ENCODE data around the gene ZNF100.
"Not testable (repeated sequence)": the region's sequence is repeated elsewhere in the genome, so short reads cannot be mapped to it uniquely, and the experiment has no call there.

DNA sequence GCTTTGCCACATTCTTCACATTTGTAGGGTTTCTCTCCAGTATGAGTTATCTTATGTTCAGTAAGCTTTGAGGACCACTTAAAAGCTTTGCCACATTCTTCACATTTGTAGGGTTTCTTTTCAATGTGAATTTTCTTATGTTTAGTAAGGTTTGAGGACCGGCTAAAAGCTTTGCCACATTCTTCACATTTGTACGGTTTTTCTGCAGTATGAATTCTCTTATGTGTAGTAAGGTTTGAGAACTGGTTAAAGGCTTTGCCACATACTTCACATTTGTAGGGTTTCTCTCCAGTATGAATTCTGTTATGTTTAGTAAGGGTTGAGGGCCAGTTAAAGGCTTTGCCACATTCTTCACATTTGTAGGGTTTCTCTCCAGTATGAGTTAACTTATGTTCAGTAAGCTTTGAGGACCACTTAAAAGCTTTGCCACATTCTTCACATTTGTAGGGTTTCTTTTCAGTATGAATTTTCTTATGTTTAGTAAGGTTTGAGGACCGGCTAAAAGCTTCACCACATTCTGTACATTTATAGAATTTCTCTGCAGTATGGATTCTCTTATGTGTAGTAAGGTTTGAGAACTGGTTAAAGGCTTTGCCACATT lies 41.1 kb upstream of the ZNF100 start:
- TF ChIP-seq, protein P1, sequence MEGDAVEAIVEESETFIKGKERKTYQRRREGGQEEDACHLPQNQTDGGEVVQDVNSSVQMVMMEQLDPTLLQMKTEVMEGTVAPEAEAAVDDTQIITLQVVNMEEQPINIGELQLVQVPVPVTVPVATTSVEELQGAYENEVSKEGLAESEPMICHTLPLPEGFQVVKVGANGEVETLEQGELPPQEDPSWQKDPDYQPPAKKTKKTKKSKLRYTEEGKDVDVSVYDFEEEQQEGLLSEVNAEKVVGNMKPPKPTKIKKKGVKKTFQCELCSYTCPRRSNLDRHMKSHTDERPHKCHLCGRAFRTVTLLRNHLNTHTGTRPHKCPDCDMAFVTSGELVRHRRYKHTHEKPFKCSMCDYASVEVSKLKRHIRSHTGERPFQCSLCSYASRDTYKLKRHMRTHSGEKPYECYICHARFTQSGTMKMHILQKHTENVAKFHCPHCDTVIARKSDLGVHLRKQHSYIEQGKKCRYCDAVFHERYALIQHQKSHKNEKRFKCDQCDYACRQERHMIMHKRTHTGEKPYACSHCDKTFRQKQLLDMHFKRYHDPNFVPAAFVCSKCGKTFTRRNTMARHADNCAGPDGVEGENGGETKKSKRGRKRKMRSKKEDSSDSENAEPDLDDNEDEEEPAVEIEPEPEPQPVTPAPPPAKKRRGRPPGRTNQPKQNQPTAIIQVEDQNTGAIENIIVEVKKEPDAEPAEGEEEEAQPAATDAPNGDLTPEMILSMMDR (conservative IDR thresholded peaks at IDR 0.05 in 1 of 2, IDR thresholded peaks at IDR 0.05 in 1 of 2; ENCODE audit: low read depth in 1 of 2, low read length in 2 of 2): not testable (repeated sequence)
- not testable (repeated sequence) for TF ChIP-seq EZH2 (IDR thresholded peaks at IDR 0.05; ENCODE audit: low read length, missing control alignments)

Measured in fibroblast of lung (primary cell).